ENCODE data around the gene COX19. TPM values are rescaled to one million over a fixed set of nuclear protein-coding genes. Genes with fewer than 3 reads are reported as not detected.

Gene COX19
- total and polyA plus RNA-seq, 2 experiments from 2014 or later: 18.1 to 18.3 TPM

GRCh38 chr7:999941-1000935, 24.9 kb upstream of the COX19 start:
- H3K27ac ChIP-seq: peak overlapping the region; percentile 17
- no peak for DNase-seq (ENCODE audit: low read depth in 1 of 2, low spot score in 1 of 2)
- TF ChIP-seq CTCF (IDR thresholded peaks at IDR 0.05; ENCODE audit: low read depth, low read length): no peak

GRCh38 chr7:999149-999879, 24.0 kb upstream of the COX19 start:
- TF ChIP-seq CTCF (IDR thresholded peaks at IDR 0.05; ENCODE audit: low read depth, low read length): no peak
- H3K27me3 ChIP-seq: no peaks in the 10 kb centered on the region
- no peak overlapping the region for H3K4me3 ChIP-seq
- H3K4me1 ChIP-seq (ENCODE audit: low read depth): no peaks in the 10 kb centered on the region
- H3K9me3 ChIP-seq (ENCODE audit: low read depth): no peaks in the 10 kb centered on the region
- no peak for DNase-seq (ENCODE audit: low read depth in 1 of 2, low spot score in 1 of 2)
- H3K36me3 ChIP-seq: peaks cover 4% of the 10 kb centered on the region
- H3K27ac ChIP-seq: peak overlapping the region; percentile 17

More at GRCh38 chr7:999941-1000935, 24.9 kb upstream of the COX19 start:
- no peaks in the 10 kb centered on the region for H3K4me1 ChIP-seq (ENCODE audit: low read depth)
- H3K36me3 ChIP-seq: peaks cover 4% of the 10 kb centered on the region
- no peak overlapping the region for H3K4me3 ChIP-seq
- H3K27me3 ChIP-seq: no peaks in the 10 kb centered on the region
- H3K9me3 ChIP-seq (ENCODE audit: low read depth): no peaks in the 10 kb centered on the region

DNA sequence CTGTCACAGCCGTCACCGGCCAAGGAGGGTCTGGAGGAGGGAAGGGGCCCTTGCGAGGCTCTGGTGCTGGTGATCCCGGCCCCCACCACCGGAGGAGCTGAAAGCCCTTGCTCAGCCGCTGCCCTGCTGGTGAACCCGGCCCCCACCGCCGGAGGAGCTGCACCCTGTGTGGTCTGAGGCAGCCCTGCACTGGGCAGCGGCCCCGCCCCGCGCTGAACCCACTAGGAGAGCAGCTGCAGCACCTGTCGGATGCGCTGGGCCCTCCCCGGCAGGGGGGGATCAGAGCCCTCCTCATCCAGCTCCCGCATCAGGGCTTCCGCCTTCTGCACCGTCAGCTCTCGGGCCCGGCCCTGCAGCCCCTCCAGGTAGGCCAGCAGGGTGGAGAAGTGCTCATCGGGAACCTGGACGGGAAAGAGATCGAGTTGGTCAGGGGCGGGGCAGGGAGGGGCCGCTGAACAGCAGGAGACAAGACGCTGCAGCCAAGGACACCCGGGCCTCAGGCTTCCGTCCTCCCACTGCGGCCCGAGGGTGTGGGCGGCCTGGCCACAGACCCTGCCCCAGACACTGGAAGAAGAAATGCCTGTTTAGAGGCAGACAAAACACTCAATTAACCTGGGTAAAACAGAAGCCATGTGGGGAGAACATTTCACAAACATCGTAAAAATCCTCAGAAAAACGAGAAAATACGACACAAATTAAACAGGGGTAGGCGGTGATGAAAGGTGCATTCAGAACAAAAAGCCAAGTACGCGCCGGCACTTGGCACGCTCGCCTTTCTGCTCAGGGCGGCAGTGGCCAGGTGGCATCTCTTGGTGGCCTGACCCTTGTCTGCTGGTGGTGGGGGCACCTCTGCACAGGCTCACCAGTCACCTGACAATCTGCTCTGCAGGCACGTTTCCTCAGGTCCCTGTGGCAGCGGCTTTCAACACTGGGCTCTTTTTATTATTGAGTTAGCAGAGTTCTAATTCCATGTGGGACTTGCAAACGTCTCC, 22.4 kb upstream of the COX19 start:
- no peaks in the 10 kb centered on the region for H3K4me1 ChIP-seq (ENCODE audit: low read depth)
- no peaks in the 10 kb centered on the region for H3K9me3 ChIP-seq (ENCODE audit: low read depth)
- no peak overlapping the region for H3K27ac ChIP-seq
- peaks cover 4% of the 10 kb centered on the region for H3K36me3 ChIP-seq
- H3K27me3 ChIP-seq: no peaks in the 10 kb centered on the region
- DNase-seq (ENCODE audit: low read depth in 1 of 2, low spot score in 1 of 2): no peak
- no peak overlapping the region for H3K4me3 ChIP-seq
- no peak for TF ChIP-seq CTCF (IDR thresholded peaks at IDR 0.05; ENCODE audit: low read depth, low read length)

- Histone ChIP-seq H3K4me1 (ENCODE audit: low read depth) (peaks cover 5% of the 10 kb centered on the region), H3K36me3 (peaks cover 4% of the 10 kb centered on the region), H3K9me3 (ENCODE audit: low read depth) (no peaks in the 10 kb centered on the region), H3K27me3 (no peaks in the 10 kb centered on the region), H3K4me3 (no peak overlapping the region), H3K27ac (no peak overlapping the region)
- TF ChIP-seq CTCF (IDR thresholded peaks at IDR 0.05; ENCODE audit: low read depth, low read length): no peak
- DNase-seq (ENCODE audit: low read depth in 1 of 2, low spot score in 1 of 2): no peak
Observed at GRCh38 chr7:996079-996872, 20.9 kb upstream of the COX19 start.

All from cardiac muscle cell (in vitro differentiated cells and primary cell).